NCI-H748 (cell line): ENCODE data around the gene RUNX2.

ENCODE experiments used
- DNase-seq: peaks from one replicate; lab custom pipeline; 2025; ENCODE audit not compliant: unreplicated experiment; lab: John Stamatoyannopoulos, UW

The RUNX2 gene

GRCh38 chr6:45689926-45690615 is 361.9 kb downstream of the RUNX2 start:
- no peak for DNase-seq

DNA sequence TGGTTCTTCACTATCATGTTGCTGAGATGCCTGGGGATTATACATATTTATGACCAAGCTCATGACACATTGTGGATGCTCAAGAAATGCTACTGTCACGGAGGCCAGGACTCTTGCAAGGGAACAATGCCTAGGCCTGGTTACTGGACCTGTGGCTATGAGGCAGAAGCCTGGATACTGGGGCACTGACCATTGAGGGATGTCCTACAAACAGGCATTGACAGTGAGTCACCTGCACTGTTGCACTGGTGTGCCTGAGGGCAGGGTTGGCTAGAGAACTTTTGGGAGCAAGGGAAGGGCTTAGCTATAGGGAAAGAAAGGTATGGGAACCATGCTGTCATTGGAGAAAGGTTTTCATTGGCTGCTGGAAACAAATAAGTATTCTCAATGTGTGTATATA is 362.7 kb downstream of the RUNX2 start:
- DNase-seq = no peak

- DNase-seq = no peak
Measured at GRCh38 chr6:45691426-45691825, 363.3 kb downstream of the RUNX2 start.

DNA sequence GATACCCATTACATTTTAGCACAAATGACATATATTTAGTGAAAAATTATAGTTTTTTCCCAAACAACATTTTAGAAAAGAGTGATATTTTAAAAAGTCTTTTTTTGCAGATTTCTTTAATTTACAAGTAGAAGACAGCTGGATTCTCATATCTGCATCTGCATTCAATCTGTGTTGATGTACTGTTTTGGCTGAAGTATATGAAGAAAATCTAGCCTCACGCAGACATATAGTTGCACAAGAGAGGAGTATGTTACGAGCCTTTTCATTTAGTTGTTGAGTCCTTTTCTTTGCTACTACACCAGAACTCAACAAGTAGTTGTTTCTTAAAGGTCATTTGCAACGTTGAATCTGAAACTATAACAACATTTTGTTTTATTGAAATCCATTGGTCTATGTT is 363.9 kb downstream of the RUNX2 start:
- DNase-seq = no peak

- DNase-seq = no peak
Measured at GRCh38 chr6:45696738-45697137, 368.6 kb downstream of the RUNX2 start.

DNA sequence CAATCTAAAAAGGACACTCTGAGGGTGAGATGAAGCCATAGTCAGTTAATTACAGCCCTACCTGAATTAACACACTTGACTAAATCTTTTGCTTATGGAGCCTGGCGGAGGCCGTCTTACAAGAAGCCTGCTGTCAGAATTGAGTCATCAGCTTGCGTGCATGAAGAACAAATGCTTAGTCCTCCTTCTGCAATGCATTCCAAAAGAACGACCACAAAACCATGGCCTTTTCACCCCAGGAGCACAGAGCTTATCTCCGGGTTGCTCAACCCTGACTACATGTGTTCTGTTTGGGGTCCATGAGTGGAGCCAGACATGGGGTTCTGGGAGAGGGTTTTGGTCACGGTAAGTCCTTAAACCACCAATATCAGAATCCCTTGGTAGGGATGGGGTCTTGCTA is 369.5 kb downstream of the RUNX2 start:
- DNase-seq = no peak

DNA sequence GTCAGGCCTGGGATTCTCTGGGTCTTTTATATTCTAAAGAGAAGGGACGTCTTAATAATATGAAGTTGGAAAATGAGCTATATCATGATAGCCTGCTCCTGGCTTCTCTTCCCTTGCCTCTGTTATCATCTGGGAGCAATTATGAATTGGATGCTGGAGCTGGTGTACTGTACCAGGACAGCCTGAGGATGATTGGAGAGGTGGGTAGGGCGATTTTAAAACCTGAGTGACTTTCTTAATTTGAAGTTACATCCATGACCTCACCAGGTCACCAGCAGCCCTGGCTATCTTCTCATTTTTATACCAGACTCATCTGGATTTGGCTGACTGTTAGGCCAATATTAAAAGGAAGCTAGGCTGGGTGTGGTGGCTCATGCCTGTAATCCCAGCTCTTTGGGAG is 369.9 kb downstream of the RUNX2 start:
- DNase-seq = no peak

- DNase-seq = no peak
Measured at GRCh38 chr6:45699663-45700062, 371.5 kb downstream of the RUNX2 start.

- DNase-seq = no peak
Measured at GRCh38 chr6:45702849-45703739, 375.0 kb downstream of the RUNX2 start.

- no peak for DNase-seq
Measured at GRCh38 chr6:45704056-45704800, 376.1 kb downstream of the RUNX2 start.

- DNase-seq = no peak
Measured at GRCh38 chr6:45705137-45705855, 377.2 kb downstream of the RUNX2 start.

DNA sequence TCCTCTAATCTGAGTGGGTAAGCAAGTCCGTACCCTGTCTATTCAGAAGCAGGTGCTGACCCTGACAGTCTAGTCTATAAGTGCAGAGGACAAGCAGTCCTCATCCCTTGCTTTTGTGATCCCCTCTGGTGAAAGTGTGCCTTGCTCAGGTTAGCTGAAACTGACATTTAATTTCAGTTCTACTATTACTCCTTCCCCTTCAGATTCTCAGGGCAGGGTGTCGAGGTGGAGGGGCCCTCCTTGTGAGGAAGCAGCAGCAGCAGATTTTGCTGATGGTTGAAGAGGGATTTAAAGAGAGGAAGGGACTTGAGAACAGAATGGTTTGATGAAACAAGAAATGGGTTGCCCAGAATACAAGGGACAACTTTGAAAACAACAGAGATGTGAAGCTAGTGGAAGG is 378.2 kb downstream of the RUNX2 start:
- no peak for DNase-seq

DNA sequence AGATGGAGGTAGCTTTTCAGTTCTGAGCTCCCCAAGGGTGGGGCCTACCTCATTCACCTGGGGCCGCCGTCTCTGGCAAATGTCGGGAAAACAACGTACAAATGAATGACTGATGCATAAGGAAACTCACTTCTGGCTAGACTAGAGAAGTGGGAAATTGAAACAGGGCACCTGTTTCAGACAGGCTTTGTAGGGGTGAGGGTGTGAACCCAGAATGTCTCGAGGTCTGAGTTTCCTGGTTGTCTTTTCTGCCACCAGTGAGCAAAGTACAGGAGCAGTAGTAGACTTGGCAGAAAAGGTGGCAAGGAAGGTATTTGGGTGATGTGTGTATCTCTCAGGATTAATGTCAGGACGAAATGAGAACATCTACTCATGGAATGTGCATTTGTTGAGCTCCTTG is 379.0 kb downstream of the RUNX2 start:
- DNase-seq = no peak

- DNase-seq = no peak
Measured at GRCh38 chr6:45709781-45710220, 381.7 kb downstream of the RUNX2 start.

DNA sequence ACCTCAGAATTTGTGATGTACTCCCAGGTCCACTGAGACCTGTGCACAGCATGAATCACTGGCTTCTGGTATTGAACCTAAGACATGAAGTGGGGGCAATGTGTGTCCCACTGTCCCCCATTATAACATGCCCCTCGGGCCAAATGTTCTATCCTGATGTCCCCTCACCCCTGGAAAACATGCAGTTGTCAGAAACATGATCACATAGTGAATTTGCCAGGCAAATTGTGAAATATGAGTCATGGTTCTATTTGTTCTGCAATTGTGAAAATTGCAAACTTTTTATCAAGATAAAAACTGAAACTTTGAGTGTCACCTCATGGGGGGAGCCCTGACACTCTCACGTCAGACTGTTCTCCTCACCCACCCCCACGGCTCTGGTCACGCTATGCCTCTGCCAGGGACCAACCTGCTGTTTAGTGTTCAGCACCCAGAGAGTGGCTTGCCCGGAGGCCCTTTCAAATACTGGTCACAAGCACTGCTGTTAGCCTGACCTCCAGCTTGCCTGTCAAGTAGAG is 382.2 kb downstream of the RUNX2 start:
- DNase-seq = no peak

- no peak for DNase-seq
Measured at GRCh38 chr6:45712076-45712475, 383.9 kb downstream of the RUNX2 start.

DNA sequence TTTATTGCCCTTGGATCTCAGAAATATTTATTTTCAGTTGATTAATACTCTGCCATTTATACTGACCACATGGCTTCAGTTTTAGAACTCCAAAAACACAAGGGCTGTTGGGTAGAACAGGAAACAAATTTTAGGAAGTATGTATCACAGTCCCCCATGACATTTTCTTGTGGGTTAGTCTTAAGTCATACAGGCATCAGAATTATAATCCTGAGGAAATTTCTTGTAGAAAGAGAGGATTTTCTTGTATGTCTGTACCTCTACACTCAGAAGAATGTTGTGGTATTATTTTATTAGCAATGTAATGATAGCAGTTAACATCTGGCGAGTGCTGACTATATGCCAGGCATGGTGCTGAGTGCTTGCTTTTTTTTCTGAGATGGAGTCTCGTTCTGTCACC is 384.7 kb downstream of the RUNX2 start:
- no peak for DNase-seq
